ENCODE results near the gene THSD4.

The THSD4 gene

DNA sequence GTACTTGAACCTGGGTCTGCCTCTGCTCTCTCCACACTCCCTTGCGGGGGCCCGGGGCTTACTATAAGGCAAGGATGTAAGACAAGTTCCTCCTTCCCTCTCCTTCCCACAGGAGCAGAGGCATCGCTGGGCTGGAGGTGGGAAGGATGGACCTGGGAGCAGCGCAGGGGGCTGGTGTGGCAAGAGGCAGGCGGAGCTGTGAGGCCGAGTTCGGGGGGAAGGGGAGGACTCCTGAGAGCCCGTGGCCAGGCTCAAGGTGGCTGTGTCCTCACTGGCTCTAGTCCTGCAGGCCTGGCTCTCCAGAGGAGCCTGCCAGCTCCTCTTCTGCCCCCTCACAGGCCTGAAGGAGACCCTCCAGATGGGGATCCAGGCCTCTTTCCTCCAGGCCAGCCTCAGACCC is 694.1 kb downstream of the THSD4 start:
- H3K27ac ChIP-seq: no peak overlapping the region
- TF ChIP-seq, protein P1, sequence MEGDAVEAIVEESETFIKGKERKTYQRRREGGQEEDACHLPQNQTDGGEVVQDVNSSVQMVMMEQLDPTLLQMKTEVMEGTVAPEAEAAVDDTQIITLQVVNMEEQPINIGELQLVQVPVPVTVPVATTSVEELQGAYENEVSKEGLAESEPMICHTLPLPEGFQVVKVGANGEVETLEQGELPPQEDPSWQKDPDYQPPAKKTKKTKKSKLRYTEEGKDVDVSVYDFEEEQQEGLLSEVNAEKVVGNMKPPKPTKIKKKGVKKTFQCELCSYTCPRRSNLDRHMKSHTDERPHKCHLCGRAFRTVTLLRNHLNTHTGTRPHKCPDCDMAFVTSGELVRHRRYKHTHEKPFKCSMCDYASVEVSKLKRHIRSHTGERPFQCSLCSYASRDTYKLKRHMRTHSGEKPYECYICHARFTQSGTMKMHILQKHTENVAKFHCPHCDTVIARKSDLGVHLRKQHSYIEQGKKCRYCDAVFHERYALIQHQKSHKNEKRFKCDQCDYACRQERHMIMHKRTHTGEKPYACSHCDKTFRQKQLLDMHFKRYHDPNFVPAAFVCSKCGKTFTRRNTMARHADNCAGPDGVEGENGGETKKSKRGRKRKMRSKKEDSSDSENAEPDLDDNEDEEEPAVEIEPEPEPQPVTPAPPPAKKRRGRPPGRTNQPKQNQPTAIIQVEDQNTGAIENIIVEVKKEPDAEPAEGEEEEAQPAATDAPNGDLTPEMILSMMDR (conservative IDR thresholded peaks at IDR 0.05): no peak
- no peak for TF ChIP-seq ZFX (IDR thresholded peaks at IDR 0.05)

DNA sequence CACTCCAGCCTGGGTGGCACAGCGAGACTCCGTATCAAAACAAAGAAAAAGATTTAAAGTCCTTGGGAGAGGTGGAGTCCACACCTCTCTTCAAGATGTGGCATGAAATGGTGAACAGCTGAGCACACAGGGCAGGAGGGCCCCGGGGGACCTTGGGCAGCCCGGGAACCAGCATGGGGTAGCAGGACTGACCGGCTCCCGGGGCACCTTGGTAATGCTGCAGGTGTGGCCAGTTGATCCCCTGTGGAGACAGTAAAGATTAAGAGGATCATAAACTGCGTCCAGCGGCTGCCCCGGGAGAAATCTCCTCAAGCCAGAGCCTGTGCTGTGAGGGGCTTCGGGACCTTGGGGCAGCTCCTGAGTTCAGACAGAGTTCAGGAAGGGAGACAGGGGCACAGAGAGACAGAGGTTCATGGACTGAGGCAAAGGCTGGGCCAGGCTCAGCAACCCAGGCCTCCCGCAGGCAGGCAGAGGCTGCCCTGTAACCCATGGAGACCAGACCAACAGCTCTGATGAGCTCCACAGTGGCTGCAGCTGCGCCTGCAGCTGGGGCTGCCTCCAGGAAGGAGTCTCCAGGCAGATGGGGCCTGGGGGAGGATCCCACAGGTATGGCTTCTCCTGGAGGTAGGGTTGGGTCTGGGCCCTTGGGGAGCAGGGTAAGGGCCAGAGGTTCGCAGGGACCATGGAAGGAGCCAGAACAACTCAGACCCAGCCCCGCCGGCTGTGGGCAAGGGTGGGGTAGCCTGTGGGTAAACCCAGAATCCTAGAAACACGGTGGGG is 695.2 kb downstream of the THSD4 start, which contains the start of gene NR2E3:
TSS of gene NR2E3 (plus strand) at position 299 of the 780 bp plus-strand sequence. CDS start at position 489, 190 bp downstream.
- H3K27ac ChIP-seq: no peak within 1 kb of the TSS
- TF ChIP-seq ZFX (IDR thresholded peaks at IDR 0.05): no peak
- TF ChIP-seq, protein P1 (conservative IDR thresholded peaks at IDR 0.05): no peak

DNA sequence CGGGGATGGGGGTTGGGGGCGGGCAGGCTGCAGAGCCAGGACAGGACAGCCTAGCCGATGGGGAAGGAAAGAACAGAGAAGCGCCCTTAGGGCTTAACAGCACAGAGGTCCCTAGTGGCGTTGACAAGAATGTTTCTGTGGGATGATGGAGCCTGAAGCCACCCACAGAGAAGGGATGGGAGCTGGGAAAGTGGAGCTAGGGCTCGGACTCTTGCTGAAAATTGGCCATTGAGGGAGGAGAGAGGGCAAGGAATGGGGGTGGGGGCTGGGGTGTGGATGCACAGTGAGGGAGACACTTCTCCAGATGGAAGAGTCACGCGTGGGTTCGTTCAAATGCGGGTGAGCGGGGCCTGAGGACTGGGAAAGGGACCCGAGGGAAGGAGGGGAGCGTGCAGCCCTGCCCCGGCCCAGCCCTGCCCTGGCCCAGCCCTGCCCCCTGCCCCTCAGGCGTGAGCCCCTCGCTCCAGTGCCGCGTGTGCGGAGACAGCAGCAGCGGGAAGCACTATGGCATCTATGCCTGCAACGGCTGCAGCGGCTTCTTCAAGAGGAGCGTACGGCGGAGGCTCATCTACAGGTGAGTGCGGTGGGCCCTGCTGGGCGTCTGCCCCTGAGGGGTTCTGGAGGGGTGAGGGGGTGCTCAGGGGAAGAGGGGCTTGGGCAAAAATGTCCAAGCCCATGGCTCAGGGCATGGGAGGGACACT is 695.9 kb downstream of the THSD4 start:
- no peak overlapping the region for H3K27ac ChIP-seq
- TF ChIP-seq, protein P1 (conservative IDR thresholded peaks at IDR 0.05): no peak
- no peak for TF ChIP-seq ZFX (IDR thresholded peaks at IDR 0.05)

DNA sequence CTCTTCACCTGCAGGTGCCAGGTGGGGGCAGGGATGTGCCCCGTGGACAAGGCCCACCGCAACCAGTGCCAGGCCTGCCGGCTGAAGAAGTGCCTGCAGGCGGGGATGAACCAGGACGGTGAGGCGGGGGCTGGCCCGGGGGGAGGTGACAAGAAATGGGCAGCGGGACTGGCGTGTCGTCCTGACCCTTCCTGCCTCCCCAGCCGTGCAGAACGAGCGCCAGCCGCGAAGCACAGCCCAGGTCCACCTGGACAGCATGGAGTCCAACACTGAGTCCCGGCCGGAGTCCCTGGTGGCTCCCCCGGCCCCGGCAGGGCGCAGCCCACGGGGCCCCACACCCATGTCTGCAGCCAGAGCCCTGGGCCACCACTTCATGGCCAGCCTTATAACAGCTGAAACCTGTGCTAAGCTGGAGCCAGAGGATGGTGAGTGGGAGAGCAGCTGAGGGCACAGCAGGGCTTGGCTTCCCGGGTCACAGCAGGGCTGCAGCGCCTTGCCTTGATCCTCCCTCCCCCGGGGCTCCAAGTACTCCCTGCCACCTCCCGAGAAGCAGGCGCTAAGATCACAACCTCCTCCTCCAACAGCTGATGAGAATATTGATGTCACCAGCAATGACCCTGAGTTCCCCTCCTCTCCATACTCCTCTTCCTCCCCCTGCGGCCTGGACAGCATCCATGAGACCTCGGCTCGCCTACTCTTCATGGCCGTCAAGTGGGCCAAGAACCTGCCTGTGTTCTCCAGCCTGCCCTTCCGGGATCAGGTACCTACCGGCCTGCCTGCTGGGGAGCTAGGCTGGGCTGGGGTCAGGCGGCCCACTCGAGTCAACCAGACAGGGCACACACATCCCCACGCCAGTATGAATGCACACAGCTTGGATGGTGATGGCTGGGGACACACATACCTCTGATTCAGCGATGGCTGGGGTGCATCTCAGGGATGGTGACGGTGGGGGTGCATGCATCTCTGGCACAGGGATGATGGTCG is 696.8 kb downstream of the THSD4 start:
- H3K27ac ChIP-seq: no peak overlapping the region
- TF ChIP-seq ZFX (IDR thresholded peaks at IDR 0.05): no peak
- TF ChIP-seq, protein P1 (conservative IDR thresholded peaks at IDR 0.05): no peak

DNA sequence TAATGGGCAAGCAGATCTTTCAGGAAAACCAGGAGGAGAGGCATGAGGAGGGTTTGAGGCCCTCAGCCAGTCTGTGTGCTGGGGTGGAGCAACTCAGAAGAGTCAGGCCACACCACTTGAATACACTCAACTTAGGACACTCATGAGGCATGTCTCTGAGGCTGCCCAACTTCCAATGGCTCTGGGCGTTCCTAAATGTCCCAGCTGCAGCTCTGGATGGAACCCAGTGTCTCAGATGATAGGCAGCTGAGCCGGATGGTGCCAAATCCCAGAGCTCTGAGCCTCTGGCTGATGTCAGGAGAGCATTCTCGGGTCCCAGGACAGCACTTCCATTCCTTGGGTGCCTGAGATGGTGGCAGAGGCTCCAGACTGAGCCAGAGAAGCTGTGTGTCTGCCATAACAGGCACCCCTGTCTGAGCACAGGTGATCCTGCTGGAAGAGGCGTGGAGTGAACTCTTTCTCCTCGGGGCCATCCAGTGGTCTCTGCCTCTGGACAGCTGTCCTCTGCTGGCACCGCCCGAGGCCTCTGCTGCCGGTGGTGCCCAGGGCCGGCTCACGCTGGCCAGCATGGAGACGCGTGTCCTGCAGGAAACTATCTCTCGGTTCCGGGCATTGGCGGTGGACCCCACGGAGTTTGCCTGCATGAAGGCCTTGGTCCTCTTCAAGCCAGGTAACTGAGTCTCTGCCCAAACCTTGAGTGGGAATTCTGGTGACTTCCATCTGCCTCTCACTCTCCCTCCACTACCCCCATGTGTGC is 697.9 kb downstream of the THSD4 start:
- no peak overlapping the region for H3K27ac ChIP-seq
- no peak for TF ChIP-seq ZFX (IDR thresholded peaks at IDR 0.05)
- TF ChIP-seq, protein P1 (conservative IDR thresholded peaks at IDR 0.05): no peak

DNA sequence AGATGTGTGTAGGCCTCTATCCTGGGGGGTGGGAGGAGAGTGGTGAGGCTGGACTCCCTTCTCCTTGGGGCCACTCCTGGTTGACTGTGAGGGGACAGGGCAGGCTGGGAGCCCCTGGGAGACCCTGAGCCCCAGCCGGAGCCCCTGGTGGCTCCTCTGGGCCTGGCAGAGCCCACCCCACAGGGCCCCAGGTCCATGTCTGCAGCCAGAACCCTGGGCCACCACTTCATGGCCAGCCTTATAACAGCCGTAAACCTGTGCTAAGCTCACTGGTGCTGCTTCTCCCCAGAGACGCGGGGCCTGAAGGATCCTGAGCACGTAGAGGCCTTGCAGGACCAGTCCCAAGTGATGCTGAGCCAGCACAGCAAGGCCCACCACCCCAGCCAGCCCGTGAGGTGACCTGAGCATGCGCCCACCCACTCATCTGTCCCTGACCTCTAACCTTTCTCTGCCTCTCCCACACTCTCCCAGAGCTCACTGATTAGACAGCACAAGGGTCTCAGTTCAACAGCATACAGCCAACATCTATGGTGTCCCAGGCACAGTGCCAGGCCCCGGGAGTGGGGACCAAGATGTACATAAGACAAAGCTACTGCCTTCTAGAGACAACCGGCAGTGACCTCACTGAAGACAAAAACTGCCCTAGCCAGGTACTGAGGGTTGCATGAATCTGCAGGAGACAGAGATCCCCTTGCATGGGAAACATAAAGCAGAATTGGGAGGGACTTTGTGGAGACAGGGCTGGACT is 698.6 kb downstream of the THSD4 start:
- TF ChIP-seq, protein P1 (conservative IDR thresholded peaks at IDR 0.05): no peak
- TF ChIP-seq ZFX (IDR thresholded peaks at IDR 0.05): no peak
- no peak overlapping the region for H3K27ac ChIP-seq

Data from C4-2B (cell line).